HG02642 (cell line): ENCODE measurements around the gene ZFP64.

Source experiments
- ATAC-seq: cut with Tn5 transposase; IDR thresholded peaks from one replicate; pipeline ENCODE4 v1.9.1; 2021; ENCODE audit warnings: mild to moderate bottlenecking; ENCODE audit not compliant: unreplicated experiment, poor library complexity

Gene ZFP64

DNA sequence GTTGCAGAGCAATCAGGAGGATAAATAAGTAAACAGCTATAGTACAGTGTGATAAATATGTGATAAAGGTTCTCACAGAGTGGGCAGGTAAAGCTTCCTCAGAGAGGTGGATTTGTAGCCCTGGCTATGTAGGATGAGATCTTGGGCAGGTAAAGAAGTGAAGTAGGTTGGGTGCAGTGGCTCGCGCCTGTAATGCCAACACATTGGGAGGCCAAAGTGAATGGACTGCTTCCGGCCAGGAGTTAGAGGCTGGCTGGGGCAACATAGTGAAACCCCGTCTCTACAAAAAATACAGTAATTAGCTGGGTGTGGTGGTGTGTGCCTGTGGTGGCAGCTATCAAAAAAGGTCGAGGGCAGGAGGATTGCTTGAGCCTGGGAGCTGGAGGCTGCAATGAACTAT, 72.9 kb downstream of the ZFP64 start:
- ATAC-seq: no peak

DNA sequence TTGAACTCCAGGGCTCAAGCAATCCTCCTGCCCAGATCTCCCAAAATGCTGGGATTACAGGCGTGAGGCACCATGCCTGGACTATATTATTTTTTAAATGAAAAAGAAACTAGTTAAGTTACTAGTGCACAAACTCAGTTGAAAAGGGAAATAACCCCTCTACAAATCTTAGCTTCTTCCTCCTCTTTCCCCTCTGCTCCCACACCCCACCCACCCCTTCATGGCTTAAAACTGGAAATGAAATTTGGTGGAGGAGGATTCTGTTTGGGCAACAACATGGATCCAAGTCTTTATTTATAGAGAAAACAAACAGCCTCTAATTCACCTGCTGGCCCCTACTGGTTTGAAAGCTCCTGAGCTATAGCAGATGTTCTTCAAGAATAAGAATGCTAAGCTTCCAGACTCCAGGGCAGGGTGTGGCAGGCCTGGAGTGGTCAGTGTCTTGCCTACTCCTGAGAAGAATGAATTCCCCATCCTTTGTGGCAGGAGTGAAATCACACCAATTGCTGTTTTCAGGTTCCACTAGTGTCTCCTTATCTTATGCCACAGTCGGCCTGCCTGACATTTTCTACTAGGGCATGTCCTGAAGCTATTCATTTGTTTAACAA, 73.5 kb downstream of the ZFP64 start:
- no peak for ATAC-seq

- no peak for ATAC-seq
Measured at GRCh38 chr20:52110456-52110855, 81.1 kb downstream of the ZFP64 start.

DNA sequence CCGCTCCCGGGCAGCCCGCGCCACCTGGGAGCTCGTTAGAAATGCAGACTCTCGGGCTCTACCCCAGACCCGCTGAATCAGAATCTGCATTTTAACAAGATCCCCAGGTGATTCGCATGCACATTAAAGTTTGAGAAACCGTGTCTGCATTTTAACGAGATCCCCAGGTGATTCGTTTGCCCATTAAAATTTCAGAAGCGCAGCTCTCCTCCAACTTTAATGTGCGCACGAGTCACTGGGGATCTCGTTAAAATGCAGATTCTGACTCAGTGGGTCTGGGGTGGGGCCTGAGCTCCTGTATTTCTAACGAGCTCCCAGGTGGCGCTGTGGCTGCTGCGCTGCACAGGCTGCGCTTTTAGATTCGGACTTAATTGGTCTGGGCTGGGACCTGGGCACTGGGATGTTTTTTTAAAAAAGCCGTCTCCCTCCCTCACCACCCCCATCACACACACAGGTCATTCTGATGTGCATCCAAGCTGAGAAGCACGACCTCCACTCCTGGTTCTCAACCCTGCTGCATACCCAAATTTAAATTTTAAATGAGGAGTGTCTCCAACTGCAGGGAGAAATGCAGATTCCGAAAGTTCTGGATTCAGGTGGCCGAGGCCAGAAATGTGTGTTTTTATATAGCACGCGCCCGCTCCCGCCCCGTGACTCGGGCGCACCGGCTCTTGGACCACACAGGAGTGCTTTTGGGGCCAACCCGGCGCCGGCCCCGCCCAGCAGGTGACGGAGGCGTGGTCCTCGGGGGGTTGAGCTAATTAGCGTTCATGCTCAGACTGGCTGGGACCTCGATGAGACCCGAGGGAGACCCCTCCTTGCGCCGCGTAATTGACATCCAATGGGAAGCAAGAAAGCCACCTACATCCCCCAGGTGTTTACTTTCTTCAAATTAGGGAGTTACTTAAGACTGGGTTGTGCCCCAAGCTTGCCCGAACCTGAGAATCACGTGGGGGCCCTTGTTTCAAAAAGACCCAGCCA, 85.8 kb downstream of the ZFP64 start:
- ATAC-seq: no peak

GRCh38 chr20:52104546-52105441, 86.8 kb downstream of the ZFP64 start:
- no peak for ATAC-seq

GRCh38 chr20:52103913-52104545, 87.5 kb downstream of the ZFP64 start:
- ATAC-seq: no peak

GRCh38 chr20:52103335-52103912, 88.2 kb downstream of the ZFP64 start:
- ATAC-seq: no peak

DNA sequence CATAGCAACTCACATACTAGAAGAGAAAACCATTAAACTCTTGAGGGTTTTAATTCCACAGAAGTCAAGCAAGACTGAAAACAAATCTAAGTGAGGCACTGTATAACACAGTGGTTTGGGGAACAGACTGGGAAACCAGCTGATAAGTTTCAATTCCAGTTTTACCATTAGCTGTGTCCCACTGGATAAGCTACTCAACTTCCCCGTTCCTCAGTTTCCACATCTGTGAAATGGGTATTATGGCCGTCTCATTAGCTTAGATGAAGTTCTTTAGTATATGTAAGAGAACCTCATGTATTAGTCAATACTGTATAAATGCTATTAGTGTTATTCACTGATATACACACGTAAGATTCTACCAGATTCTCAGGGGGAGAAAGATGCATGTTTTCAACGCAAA, 89.0 kb downstream of the ZFP64 start:
- ATAC-seq: no peak

DNA sequence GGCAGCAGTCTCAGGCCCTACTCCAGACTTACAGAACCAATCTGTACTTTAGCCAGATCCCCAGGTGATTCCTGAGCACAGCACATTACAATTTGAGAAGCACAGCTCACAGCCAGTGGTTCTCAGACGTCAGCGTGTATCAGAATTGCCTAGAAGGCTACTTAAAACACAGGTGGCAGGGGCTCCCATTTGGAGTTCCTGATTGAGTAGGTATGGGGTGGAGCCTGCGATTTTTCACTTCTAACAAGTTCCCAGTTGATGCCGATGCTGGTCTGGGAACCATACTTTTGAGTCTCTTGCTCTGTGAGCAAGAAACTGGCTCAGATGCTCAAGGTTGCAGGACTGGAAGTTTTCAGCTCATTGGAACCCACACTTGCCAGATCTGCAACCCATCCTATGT, 89.5 kb downstream of the ZFP64 start:
- no peak for ATAC-seq
